ENCODE data around the gene WSCD1. TPM values are rescaled to one million over a fixed set of nuclear protein-coding genes. Genes with fewer than 3 reads are reported as not detected.
A peak's percentile ranks its signal among the peaks of the same experiment; 100 is the strongest.

The WSCD1 gene
- total and polyA plus RNA-seq, 7 donors, result 4.1 to 17.5 (median 7.1) TPM

- Histone ChIP-seq H3K4me3 (no peak overlapping the region), H3K27ac (no peak overlapping the region), H3K4me1 (no peaks in the 10 kb centered on the region), H3K27me3 (ENCODE audit: insufficient read depth in 3 of 3, low read length in 2 of 3) (peaks cover 0 to 12% (median 2%) of the 10 kb centered on the region in 3 donors), H3K9me3 (no peaks in the 10 kb centered on the region), H3K36me3 (ENCODE audit: insufficient read depth in 1 of 2, low read depth in 1 of 2) (no peaks in the 10 kb centered on the region)
- peak in 1 of 4 donors; percentile 18 for ATAC-seq
- TF ChIP-seq CTCF (IDR thresholded peaks at IDR 0.05), result no peak
- 58 to 75% (median 69%) methylated on average over 10 of the region's 10 CpGs for WGBS, 3 donors
- intact Hi-C loops (cut with DNase I), result no loop called here
- peak in 1 of 2 donors; percentile 11 for DNase-seq
Observed at GRCh38 chr17:6066183-6066948, 3.8 kb upstream of the WSCD1 start.

- Histone ChIP-seq H3K4me1 (no peaks in the 10 kb centered on the region), H3K27me3 (ENCODE audit: insufficient read depth in 3 of 3, low read length in 2 of 3) (peaks cover 0 to 12% (median 2%) of the 10 kb centered on the region in 3 donors), H3K27ac (no peak overlapping the region), H3K9me3 (no peaks in the 10 kb centered on the region), H3K36me3 (ENCODE audit: insufficient read depth in 1 of 2, low read depth in 1 of 2) (no peaks in the 10 kb centered on the region), H3K4me3 (no peak overlapping the region)
- WGBS, 3 donors, result 83 to 87% (median 86%) methylated on average over 5 of the region's 5 CpGs
- DNase-seq (no peak), ATAC-seq (no peak)
- intact Hi-C loops (cut with DNase I), result no loop called here
- no peak for TF ChIP-seq CTCF (IDR thresholded peaks at IDR 0.05)
Observed at GRCh38 chr17:6067060-6067459, 3.1 kb upstream of the WSCD1 start.

GRCh38 chr17:6070430-6070912, 292 bp downstream of the WSCD1 start:
- peak overlapping the region; percentile 36 for H3K27ac ChIP-seq
- no peaks in the 10 kb centered on the region for H3K9me3 ChIP-seq
- DNase-seq (peak in 1 of 2 donors; percentile 50), ATAC-seq (no peak)
- no peaks in the 10 kb centered on the region for H3K36me3 ChIP-seq (ENCODE audit: insufficient read depth in 1 of 2, low read depth in 1 of 2)
- WGBS, 3 donors, result 0 to 1% (median 0%) methylated on average over 28 to 70 of the region's 70 CpGs
- H3K27me3 ChIP-seq (ENCODE audit: insufficient read depth in 3 of 3, low read length in 2 of 3), result no peaks in the 10 kb centered on the region
- H3K4me1 ChIP-seq, result peaks cover 13% of the 10 kb centered on the region
- intact Hi-C loops (cut with DNase I), result no loop called here
- TF ChIP-seq CTCF (IDR thresholded peaks at IDR 0.05), result no peak
- peak overlapping the region; percentile 72 for H3K4me3 ChIP-seq

GRCh38 chr17:6070913-6071511, 833 bp downstream of the WSCD1 start:
- TF ChIP-seq CTCF (IDR thresholded peaks at IDR 0.05), result no peak
- DNase-seq, result no peak
- peak overlapping the region; percentile 72 for H3K4me3 ChIP-seq
- H3K36me3 ChIP-seq (ENCODE audit: insufficient read depth in 1 of 2, low read depth in 1 of 2), result no peaks in the 10 kb centered on the region
- peak overlapping the region; percentile 36 for H3K27ac ChIP-seq
- 4 to 6% (median 4%) methylated on average over 30 to 39 of the region's 39 CpGs for WGBS, 3 donors
- intact Hi-C loops (cut with DNase I), result no loop called here
- peak in 1 of 4 donors; percentile 17 for ATAC-seq
- H3K4me1 ChIP-seq, result peaks cover 18% of the 10 kb centered on the region
- H3K9me3 ChIP-seq, result no peaks in the 10 kb centered on the region
- H3K27me3 ChIP-seq (ENCODE audit: insufficient read depth in 3 of 3, low read length in 2 of 3), result no peaks in the 10 kb centered on the region
